CMK (cell line): ENCODE measurements around the gene ZP2.
"Not testable (repeated sequence)": the region's sequence is repeated elsewhere in the genome, so short reads cannot be mapped to it uniquely, and the experiment has no call there.

Experiments
- DNase-seq: peaks from one replicate; pipeline ENCODE4 v3.0.0-alpha.2; 2010; ENCODE audit warnings: low read depth

The ZP2 gene

DNA sequence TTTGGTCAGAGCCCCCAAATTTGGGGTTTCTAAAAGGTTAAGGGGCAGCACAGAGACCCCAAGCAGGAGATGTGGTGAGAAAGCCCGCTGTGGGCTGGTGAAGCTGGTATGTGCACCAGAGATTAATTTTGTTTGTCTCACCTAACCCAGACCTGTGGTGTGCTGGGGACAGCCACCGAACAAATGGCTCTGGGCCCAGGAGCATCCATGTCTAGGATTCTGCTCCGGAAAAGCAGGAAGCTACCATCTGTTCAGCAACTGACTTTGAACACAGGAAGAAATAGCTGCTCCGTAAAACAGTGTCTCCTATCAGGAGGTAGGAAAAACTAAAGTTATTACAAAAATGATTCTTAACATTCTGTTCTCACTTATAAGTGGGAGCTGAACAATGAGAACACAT is 2.7 kb upstream of the ZP2 start:
- DNase-seq = no peak

DNA sequence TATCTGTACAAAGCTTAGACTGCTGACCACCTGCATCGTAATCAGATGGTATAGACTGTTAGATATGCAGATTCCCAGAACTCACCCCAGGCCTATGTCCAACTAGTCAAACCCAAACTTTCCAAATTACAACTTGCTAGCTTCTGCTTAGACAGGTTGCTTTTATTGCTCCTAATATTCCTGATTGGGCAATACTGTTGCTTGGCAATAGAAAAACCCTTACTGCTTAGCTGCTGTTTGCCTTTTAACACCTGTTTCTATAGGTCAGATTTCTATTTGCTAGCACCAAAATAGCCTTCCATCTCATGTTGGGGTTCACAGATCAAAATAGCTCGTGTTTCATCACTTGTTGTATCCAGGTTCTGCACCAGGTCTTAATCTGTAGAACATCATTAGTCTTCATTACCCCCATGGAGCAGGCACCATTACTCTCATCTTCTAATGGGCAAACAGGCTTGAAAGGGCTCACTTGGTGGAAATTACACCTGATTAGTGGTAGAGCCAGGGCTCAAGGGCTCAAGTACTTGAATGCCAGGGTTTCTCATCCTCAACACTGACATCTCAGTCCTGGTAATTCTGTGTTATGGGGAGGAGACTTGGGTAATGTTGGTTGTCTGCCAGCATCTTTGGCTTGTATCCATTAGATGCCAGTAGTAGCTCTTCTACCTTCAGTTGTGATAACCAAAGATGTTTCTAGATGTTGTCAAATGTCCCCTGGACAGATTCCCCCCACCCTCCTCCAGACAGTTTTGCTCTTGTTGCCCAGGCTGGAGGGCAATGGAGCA is 2.7 kb downstream of the ZP2 start:
- DNase-seq = no peak

DNA sequence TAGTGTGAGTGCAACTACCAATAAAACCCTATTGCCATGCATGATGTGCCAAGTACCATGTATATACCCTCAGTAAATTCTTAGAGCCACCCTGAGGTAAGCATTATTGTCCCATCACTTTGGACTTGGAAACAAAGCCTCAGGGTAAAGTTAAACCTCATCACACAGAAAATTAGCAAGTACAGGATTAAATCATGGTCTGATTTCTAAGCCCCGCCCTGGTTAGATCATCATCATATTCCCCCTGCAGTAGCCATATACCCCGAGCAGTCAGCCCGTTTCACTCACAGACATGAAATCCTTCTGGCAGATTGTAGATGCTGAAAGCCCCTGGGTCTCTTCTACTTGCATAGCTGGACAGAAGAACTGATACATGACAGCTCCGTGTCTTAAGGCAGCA is 4.8 kb downstream of the ZP2 start:
- no peak for DNase-seq

- DNase-seq = no peak
These were observed 6.1 kb downstream of the ZP2 start for GRCh38 chr16:21205303-21205702.

GRCh38 chr16:21203155-21203797 is 8.1 kb downstream of the ZP2 start:
- no peak for DNase-seq

GRCh38 chr16:21199607-21200218 is 11.7 kb downstream of the ZP2 start:
- no peak for DNase-seq

- DNase-seq = no peak
These were observed 13.8 kb downstream of the ZP2 start for GRCh38 chr16:21197621-21198020.

- no peak for DNase-seq
These were observed 14.3 kb downstream of the ZP2 start for GRCh38 chr16:21197112-21197511.

DNA sequence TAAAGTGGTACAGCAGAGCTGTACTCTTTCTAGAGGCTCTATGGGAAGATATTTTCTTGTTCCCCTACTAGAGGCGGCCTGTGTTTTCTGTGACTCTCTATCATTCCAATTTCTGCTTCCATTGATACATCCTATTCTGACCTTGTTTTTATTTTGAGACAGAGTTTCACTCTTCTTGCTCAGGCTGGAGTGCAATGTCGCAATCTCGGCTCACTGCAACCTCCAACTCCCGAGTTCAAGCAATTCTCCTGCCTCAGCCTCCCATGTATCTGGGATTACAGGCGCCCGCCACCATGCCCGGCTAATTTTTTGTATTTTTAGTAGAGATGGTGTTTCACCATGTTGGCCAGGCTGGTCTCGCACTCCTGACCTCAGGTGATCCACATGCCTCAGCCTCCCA is 16.0 kb downstream of the ZP2 start:
- DNase-seq = not testable (repeated sequence)

- no peak for DNase-seq
These were observed 16.5 kb downstream of the ZP2 start for GRCh38 chr16:21194771-21195301.

DNA sequence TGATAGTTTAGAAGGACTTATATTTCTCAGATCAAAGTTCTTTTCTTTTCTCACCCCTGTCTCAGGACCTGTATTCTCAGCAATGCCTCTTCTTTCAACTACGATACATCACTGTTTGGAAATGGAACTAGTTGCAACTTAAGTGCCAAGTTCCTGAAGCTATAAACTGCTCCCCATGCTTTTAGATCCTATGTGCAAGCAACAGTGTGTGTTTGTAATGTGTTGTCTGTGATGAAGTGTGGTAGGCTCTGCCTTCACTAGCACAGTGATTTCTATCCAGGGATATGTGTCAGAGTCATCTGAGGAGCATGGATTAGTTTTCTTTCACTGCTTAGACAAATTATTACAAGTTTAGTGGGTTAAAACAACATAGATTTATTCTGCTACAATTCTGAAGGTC is 18.4 kb downstream of the ZP2 start:
- no peak for DNase-seq

DNA sequence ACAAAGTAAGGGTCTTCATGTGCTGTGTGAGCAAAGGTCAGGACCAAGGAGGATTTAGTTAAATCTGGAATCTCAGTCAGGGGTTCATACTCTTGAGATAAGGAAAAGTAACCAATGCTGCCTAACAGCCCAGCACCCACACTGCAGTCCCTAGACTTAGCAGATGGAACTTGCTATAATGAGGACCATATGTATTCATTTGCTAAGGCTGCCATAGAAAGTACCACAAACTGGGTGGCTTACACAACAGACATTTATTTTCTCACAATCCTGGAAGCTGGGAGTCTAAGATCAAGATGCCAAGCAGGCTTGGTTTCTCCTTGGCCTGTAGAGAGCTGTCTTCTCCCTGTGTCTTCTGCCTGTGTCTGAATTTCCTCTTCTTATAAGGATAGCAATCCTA is 20.8 kb downstream of the ZP2 start:
- DNase-seq = no peak

DNA sequence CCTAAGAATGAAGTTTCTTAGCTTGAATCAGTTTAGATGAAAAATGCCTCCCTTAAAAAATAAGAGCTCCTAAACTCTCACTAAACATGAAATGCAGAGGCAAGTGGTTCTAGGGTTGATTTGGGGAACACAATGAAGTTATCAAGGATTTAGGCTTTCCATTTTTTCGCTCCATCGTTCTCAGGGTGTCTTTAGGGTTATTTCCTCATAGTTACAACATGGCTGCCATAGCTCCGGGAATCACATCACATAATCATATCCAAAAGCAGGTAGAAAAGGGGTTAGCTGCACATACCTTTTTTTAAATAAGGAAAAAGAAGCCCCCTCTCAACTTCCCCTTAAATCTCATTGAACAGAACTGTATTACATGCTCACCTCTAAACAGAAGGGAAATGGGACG is 21.4 kb downstream of the ZP2 start:
- no peak for DNase-seq

DNA sequence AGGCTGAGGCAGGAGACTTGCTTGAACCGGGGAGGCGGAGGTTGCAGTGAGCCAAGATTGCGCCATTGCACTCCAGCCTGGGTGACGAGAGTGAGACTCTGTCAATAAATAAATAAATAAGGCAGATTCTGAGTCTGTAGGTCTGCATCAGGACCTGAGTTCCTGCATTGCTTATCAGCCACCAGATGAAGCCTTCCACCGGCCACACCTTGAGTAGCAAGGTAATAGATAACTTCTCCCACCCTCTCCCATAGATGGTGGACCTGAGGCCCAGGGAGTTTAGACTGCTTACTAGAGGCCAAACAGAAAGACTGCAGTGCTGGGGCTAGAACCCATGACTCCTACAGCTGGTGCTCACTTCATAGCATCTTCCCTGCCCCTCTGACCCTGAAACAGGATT is 22.1 kb downstream of the ZP2 start:
- no peak for DNase-seq

DNA sequence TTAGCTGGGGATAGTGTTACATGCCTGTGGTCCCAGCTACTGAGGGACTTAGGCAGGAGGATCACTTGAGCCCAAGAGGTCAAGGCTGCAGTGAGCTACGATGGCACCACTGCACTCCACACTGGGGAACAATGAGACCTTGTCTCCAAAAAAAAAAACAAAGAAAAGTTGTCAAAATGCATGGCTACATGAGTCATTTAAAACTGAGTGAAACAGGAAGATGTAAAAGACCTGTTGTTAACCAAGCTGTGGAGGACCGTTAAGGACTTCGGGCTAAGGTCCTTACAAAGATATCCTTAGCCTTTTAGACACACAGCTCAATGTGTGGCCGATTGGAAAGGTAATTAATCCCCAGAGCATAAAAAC is 25.1 kb downstream of the ZP2 start:
- DNase-seq = no peak

DNA sequence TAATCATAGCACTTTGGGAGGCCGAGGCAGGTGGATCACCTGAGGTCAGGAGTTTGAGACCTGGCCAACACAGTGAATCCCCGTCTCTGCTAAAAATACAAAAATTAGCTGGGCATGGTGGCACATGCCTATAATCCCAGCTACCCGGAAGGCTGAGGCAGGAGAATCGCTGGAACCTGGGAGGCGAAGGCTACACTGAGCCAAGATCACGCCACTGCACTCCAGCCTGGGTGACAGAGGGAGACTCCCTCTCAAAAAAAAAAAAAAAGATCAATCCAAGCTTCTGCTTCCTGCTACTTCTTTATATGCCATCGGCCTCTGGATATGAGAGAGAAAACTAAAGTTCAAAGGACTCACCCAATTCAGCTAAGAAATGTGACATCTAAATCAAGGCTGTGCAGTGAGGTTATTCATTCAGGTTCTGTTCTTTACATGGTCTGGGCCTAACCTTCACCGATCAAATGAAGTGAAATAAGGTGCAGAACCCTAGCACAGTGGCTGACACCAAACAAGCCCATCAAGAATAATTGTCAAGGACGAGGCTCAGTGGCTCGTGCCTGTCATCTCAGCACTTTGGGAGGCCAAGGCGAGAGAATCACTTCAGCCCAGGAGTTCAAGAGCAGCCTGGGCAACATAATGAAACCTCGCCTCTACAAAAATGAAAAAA is 25.6 kb downstream of the ZP2 start:
- DNase-seq = no peak

DNA sequence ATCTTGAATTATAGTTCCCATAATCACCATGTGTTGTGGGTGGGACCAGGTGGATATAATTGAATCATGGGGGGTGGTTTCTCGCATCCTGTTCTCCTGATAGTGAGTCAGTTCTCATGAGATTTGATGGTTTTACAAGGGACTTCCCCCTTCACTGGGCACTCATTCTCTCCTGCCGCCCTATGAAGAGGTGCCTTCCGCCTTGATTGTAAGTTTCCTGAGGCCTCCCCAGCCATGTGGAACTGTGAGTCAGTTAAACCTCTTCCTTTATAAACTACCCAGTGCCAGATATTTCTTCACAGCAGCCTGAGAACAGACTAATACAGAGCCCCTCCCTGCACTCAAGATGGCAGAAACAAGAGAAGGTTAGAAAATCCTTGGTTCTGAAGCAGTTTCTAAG is 26.5 kb downstream of the ZP2 start:
- no peak for DNase-seq

- DNase-seq = no peak
These were observed 27.4 kb downstream of the ZP2 start for GRCh38 chr16:21183995-21184394.

DNA sequence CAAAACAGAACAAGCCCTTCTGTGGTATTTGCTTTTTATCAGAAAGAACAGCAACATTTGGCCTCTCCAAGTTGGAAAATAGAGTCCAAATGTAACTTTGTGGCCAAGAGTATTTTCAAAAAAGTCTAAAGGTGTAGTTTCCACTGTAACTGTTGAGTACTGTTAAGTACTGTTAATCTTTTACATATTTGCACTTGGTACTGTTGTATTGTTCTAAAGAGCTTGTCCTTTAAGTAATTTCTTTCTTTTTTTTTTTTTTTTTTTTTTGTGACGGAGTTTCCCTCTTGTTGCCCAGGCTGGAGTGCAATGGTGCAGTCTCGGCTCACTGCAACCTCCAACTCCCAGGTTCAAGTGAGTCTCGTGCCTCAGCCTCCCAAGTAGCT is 31.4 kb downstream of the ZP2 start:
- DNase-seq = no peak

- DNase-seq = no peak
These were observed 32.0 kb downstream of the ZP2 start for GRCh38 chr16:21179126-21179982.

DNA sequence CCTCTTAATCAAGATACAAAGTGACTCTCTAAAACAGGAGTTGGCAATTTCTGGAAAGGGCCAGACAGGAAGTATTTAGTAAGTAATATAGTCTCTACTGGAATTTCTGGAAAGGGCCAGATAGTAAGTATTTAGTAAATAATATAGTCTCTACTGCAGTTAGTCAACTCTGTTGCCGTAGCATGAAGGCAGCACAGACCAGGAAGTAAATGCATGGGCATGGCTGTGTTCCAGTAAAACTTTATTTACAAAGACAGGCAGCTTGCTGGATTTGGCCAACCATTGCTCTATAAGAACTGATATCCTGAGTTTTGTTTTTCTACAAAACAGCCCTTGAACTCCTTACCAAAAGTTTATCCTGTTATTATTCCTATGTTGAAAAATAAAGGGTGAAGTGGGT is 36.0 kb downstream of the ZP2 start:
- DNase-seq = no peak

- no peak for DNase-seq
These were observed 38.7 kb downstream of the ZP2 start for GRCh38 chr16:21172650-21173049.
